Liver (tissue), 9 donors: ENCODE results near the gene C17orf58. TPM values are rescaled to one million over a fixed set of nuclear protein-coding genes. Genes with fewer than 3 reads are reported as not detected.
A peak's percentile ranks its signal among the peaks of the same experiment; 100 is the strongest.
"Not testable (repeated sequence)": the region's sequence is repeated elsewhere in the genome, so short reads cannot be mapped to it uniquely, and the experiment has no call there.

Experiments
- DNase-seq: peaks from one replicate; pipeline ENCODE4 v3.0.0-alpha.2; 2017; ENCODE audit warnings: low spot score
- H3K27ac ChIP-seq, 2 donors: one replicate each; pipeline ENCODE4 v1.7.0; 2013; ENCODE audit warnings: inconsistent platforms in 2 of 2, low read length in 2 of 2, control low read depth in 1 of 2, low read depth in 1 of 2, mild to moderate bottlenecking in 1 of 2
- H3K27me3 ChIP-seq, 4 donors: one replicate each; pipeline versions ENCODE4 v1.6.1 to v1.7.0; 2013; ENCODE audit warnings: low read length in 3 of 4, inconsistent platforms in 1 of 4, mild to moderate bottlenecking in 1 of 4, moderate library complexity in 1 of 4; ENCODE audit not compliant: control insufficient read depth in 4 of 4, insufficient read depth in 4 of 4
- H3K36me3 ChIP-seq, 4 donors: one replicate each; pipeline versions ENCODE4 v1.6.1 to v1.7.0; 2013; ENCODE audit warnings: low read length in 3 of 4, mild to moderate bottlenecking in 3 of 4, low read depth in 1 of 4, moderate library complexity in 1 of 4; ENCODE audit not compliant: control insufficient read depth in 4 of 4, insufficient read depth in 3 of 4
- H3K4me1 ChIP-seq, 4 donors: one replicate each; pipeline versions ENCODE4 v1.6.1 to v1.7.0; 2013; ENCODE audit warnings: low read length in 3 of 4, mild to moderate bottlenecking in 3 of 4, moderate library complexity in 1 of 4; ENCODE audit not compliant: control insufficient read depth in 4 of 4, insufficient read depth in 4 of 4
- H3K4me3 ChIP-seq, 3 donors: one replicate each; pipeline versions ENCODE4 v1.6.1 to v1.7.0; 2013; ENCODE audit warnings: low read length in 3 of 3, control low read depth in 1 of 3, low read depth in 1 of 3, mild to moderate bottlenecking in 1 of 3
- H3K9ac ChIP-seq, 2 donors: one replicate each; pipeline ENCODE4 v1.7.0; 2013; ENCODE audit warnings: low read length in 2 of 2, mild to moderate bottlenecking in 2 of 2, moderate library complexity in 2 of 2, control low read depth in 1 of 2, low read depth in 1 of 2
- H3K9me3 ChIP-seq, 4 donors: one replicate each; pipeline versions ENCODE4 v1.6.1 to v1.7.0; 2013; ENCODE audit warnings: low read length in 3 of 4; ENCODE audit not compliant: control insufficient read depth in 4 of 4
- ATF3 ChIP-seq: IDR thresholded peaks from 2 replicates; pipeline ENCODE4 v1.6.1; 2016; ENCODE audit warnings: antibody characterized with exemption
- CTCF ChIP-seq: fragments of 150-350 bp; IDR thresholded peaks from 2 replicates; pipeline ENCODE4 v1.5.1; 2017; ENCODE audit warnings: improper control_type of control experiment, low read depth, low read length; ENCODE audit not compliant: missing input control
- EGR1 ChIP-seq, 2 donors: IDR thresholded peaks; 2 replicates each; pipeline ENCODE4 v1.6.1; 2016 to 2018; ENCODE audit warnings: antibody characterized with exemption in 2 of 2, low read depth in 2 of 2
- FOXA1 ChIP-seq: IDR thresholded peaks from 2 replicates; pipeline ENCODE4 v1.6.1; 2016; ENCODE audit warnings: antibody characterized with exemption
- FOXA2 ChIP-seq: IDR thresholded peaks from 2 replicates; pipeline ENCODE4 v1.6.1; 2016; ENCODE audit warnings: antibody characterized with exemption
- GABPA ChIP-seq, 2 donors: IDR thresholded peaks in 1 of 2; conservative IDR thresholded peaks in 1 of 2; 2 replicates each; pipeline ENCODE4 v1.6.1; 2016; ENCODE audit warnings: antibody characterized with exemption in 2 of 2, mild to moderate bottlenecking in 1 of 2, moderate library complexity in 1 of 2
- HNF4A ChIP-seq, 2 donors: conservative IDR thresholded peaks; 2 replicates each; pipeline ENCODE4 v1.6.1; 2016; ENCODE audit warnings: antibody characterized with exemption in 2 of 2, mild to moderate bottlenecking in 2 of 2
- HNF4G ChIP-seq: IDR thresholded peaks from 2 replicates; pipeline ENCODE4 v1.6.1; 2016; ENCODE audit warnings: antibody characterized with exemption
- JUND ChIP-seq, 2 donors: IDR thresholded peaks; 2 replicates each; pipeline ENCODE4 v1.6.1; 2016; ENCODE audit warnings: antibody characterized with exemption in 2 of 2
- MAX ChIP-seq: IDR thresholded peaks from 2 replicates; pipeline ENCODE4 v1.6.1; 2016; ENCODE audit warnings: antibody characterized with exemption
- NR2F2 ChIP-seq: IDR thresholded peaks from 2 replicates; pipeline ENCODE4 v1.6.1; 2016; ENCODE audit warnings: antibody characterized with exemption
- RAD21 ChIP-seq, 2 donors: IDR thresholded peaks; 2 replicates each; pipeline ENCODE4 v1.6.1; 2016; ENCODE audit warnings: antibody characterized with exemption in 2 of 2, mild to moderate bottlenecking in 2 of 2
- REST ChIP-seq: IDR thresholded peaks from 2 replicates; pipeline ENCODE4 v1.6.1; 2016; ENCODE audit warnings: antibody characterized with exemption, mild to moderate bottlenecking
- RXRA ChIP-seq, 2 donors: IDR thresholded peaks; 2 replicates each; pipeline ENCODE4 v1.6.1; 2017 to 2018; ENCODE audit warnings: antibody characterized with exemption in 2 of 2, mild to moderate bottlenecking in 1 of 2
- SP1 ChIP-seq: IDR thresholded peaks from 2 replicates; pipeline ENCODE4 v1.6.1; 2018; ENCODE audit warnings: antibody characterized with exemption, mild to moderate bottlenecking
- TAF1 ChIP-seq: conservative IDR thresholded peaks from 2 replicates; pipeline ENCODE4 v1.6.1; 2016; ENCODE audit warnings: antibody characterized with exemption, mild to moderate bottlenecking
- YY1 ChIP-seq: IDR thresholded peaks from 2 replicates; pipeline ENCODE4 v1.6.1; 2016; ENCODE audit warnings: antibody characterized with exemption, mild to moderate bottlenecking
- ZBTB33 ChIP-seq: IDR thresholded peaks from 2 replicates; pipeline ENCODE4 v1.6.1; 2016; ENCODE audit warnings: antibody characterized with exemption
- WGBS: extraction: QIAGEN DNeasy Blood & Tissue Kit; methylation state at CpG from one replicate; pipeline ENCODE4 v1.1.7; 2013; 5-methylcytosine and 5-hydroxymethylcytosine counted together
- polyA plus RNA-seq, 2 donors: library from polyadenylated mRNA; stranded (reverse) in 1 of 2; unstranded in 1 of 2; fragments of 200-250 nt in 1 of 2; fragments of >200 nt in 1 of 2; fragmentation: Nextera tagmentation in 1 of 2; extraction: Ambion mirVana in 1 of 2; gene quantifications; one replicate each; pipeline versions ENCODE4 v1.2.1 to v1.2.3, GENCODE V29; 2013 to 2015
- total RNA-seq, 2 donors: library from RNA; depleted of rRNA; stranded (reverse); fragments of >200 nt; gene quantifications; one replicate each; pipeline ENCODE4 v1.2.3, GENCODE V29; 2014
- donor health status: healthy.
- donor health status: healthy.
- donor health status: healthy.
- donor health status: healthy.
- donor health status: healthy.

The C17orf58 gene
- total RNA-seq (10 to 100 TPM in 1 of 2 donors, 1 to 10 TPM in 1; 6.4 to 13.4 TPM), polyA plus RNA-seq (10 to 100 TPM in 1 of 2 donors, 1 to 10 TPM in 1; 9.3 to 10.3 TPM)

- H3K9me3 ChIP-seq, H3K36me3 ChIP-seq, H3K27me3 ChIP-seq, DNase-seq: not testable (repeated sequence)
- peaks cover 4 to 28% (median 18%) of the 10 kb centered on the region in 4 donors for H3K4me1 ChIP-seq
- H3K4me3 ChIP-seq: peak within 1 kb of the TSS; percentile 61 to 68 (median 66)
- 38% methylated on average over 25 of the region's 25 CpGs for WGBS
- H3K27ac ChIP-seq: peak within 1 kb of the TSS; percentile 78 to 79
- peak within 1 kb of the TSS in 1 of 2 donors; percentile 56 for H3K9ac ChIP-seq
Measured at GRCh38 chr17:67996301-67997171, at the start of gene C17orf58. TSS of gene C17orf58 (minus strand) at chr17:67996469. CDS start at chr17:67996198, 271 bp downstream.

GRCh38 chr17:68036304-68037147 lies 40.3 kb upstream of the C17orf58 start:
- TF ChIP-seq HNF4G (no peak), NR2F2 (no peak), FOXA2 (no peak), SP1 (no peak), GABPA (IDR thresholded peaks at IDR 0.05 in 1 of 2, conservative IDR thresholded peaks at IDR 0.05 in 1 of 2) (no peak), REST (no peak), RAD21 (IDR thresholded peaks at IDR 0.05) (no peak), TAF1 (no peak), YY1 (no peak), CTCF (no peak), FOXA1 (no peak), HNF4A (conservative IDR thresholded peaks at IDR 0.05) (no peak), ATF3 (no peak), RXRA (IDR thresholded peaks at IDR 0.05) (no peak), JUND (IDR thresholded peaks at IDR 0.05) (no peak), MAX (no peak), ZBTB33 (no peak), EGR1 (IDR thresholded peaks at IDR 0.05; ENCODE audit: low read depth in 2 of 2) (no peak)
- Histone ChIP-seq H3K4me1 (peaks cover 0 to 10% (median 4%) of the 10 kb centered on the region in 4 donors), H3K9me3 (no peaks in the 10 kb centered on the region), H3K9ac (peak overlapping the region; percentile 74 to 76), H3K27me3 (no peaks in the 10 kb centered on the region), H3K36me3 (peaks cover 3 to 17% (median 3%) of the 10 kb centered on the region in 4 donors), H3K4me3 (peak overlapping the region; percentile 87 to 98 (median 97)), H3K27ac (peak overlapping the region; percentile 80 to 90)
- no peak for DNase-seq
- 28% methylated on average over 11 of the region's 11 CpGs for WGBS
